Esophagus squamous epithelium (tissue), 5 donors: ENCODE results near the gene MGAT4C. TPM values are rescaled to one million over a fixed set of nuclear protein-coding genes. Genes with fewer than 3 reads are reported as not detected.

Source experiments
- DNase-seq: peaks from one replicate; lab custom pipeline; 2025; lab: John Stamatoyannopoulos, UW
- H3K27ac ChIP-seq, 4 donors: fragments of 200-600 bp; sonication (generic); one replicate each; pipeline ENCODE4 v1.5.1; 2016 to 2019; ENCODE audit warnings: mild to moderate bottlenecking in 1 of 4
- H3K27me3 ChIP-seq, 4 donors: fragments of 200-600 bp; sonication (generic); 1 replicate in 3 of 4; 2 replicates in 1 of 4; pipeline versions ENCODE4 v1.5.1 to v1.6.0; 2017 to 2021; ENCODE audit warnings: antibody characterized with exemption in 1 of 4
- H3K36me3 ChIP-seq, 3 donors: fragments of 200-600 bp; sonication (generic); one replicate each; pipeline ENCODE4 v1.5.1; 2016 to 2019
- H3K4me1 ChIP-seq, 3 donors: fragments of 200-600 bp; sonication (generic); one replicate each; pipeline ENCODE4 v1.5.1; 2017 to 2019
- H3K4me3 ChIP-seq, 4 donors: fragments of 200-600 bp; sonication (generic); 1 replicate in 3 of 4; 2 replicates in 1 of 4; pipeline ENCODE4 v1.5.1; 2016 to 2019; ENCODE audit warnings: mild to moderate bottlenecking in 2 of 4, moderate library complexity in 1 of 4
- H3K9me3 ChIP-seq, 3 donors: fragments of 200-600 bp; sonication (generic); one replicate each; pipeline ENCODE4 v1.5.1; 2016 to 2019
- CTCF ChIP-seq, 6 experiments: fragments of 450-650 bp in 4 of 6; fragments of 200-600 bp in 2 of 6; sonication (generic) in 2 of 6; IDR thresholded peaks; one replicate each; pipeline ENCODE4 v1.5.1; 2016 to 2019; ENCODE audit warnings: antibody characterized with exemption in 6 of 6, mild to moderate bottlenecking in 4 of 6, moderate library complexity in 4 of 6
- POLR2A ChIP-seq, 4 donors: fragments of 450-650 bp; IDR thresholded peaks; one replicate each; pipeline ENCODE4 v1.6.1; 2017; ENCODE audit warnings: antibody characterized with exemption in 4 of 4, mild to moderate bottlenecking in 4 of 4, moderate library complexity in 3 of 4
- WGBS, 2 donors: methylation state at CpG; one replicate each; pipeline ENCODE4 v1.1.5; 2018; 5-methylcytosine and 5-hydroxymethylcytosine counted together
- intact Hi-C: fragments of 100-400 bp; cut with DNase I; formaldehyde crosslinking; loops from one replicate; pipeline ENCODE4 v1.15.0; 2022
- total RNA-seq, 4 donors: library from RNA; depleted of rRNA; stranded (reverse); fragments of >200 nt; gene quantifications; one replicate each; pipeline ENCODE4 v1.1.0, GENCODE V29; 2016
- donor health status: DM: yes; HTN: yes; CAD: no.

The MGAT4C gene
- total RNA-seq, 4 donors from 2014 or later, result under 0.01 TPM; not detected in 2

- intact Hi-C loops, result no loop called here
- Histone ChIP-seq H3K9me3 (no peaks in the 10 kb centered on the region), H3K4me3 (no peak overlapping the region), H3K27me3 (no peaks in the 10 kb centered on the region), H3K36me3 (no peaks in the 10 kb centered on the region), H3K27ac (no peak overlapping the region), H3K4me1 (no peaks in the 10 kb centered on the region)
- DNase-seq, result no peak
- TF ChIP-seq CTCF (IDR thresholded peaks at IDR 0.05) (no peak), POLR2A (IDR thresholded peaks at IDR 0.05) (no peak)
- WGBS, 2 donors, result 74 to 79% methylated on average over 5 of the region's 5 CpGs
Measured at GRCh38 chr12:85983601-85984000, 272.6 kb downstream of the MGAT4C start.

- TF ChIP-seq POLR2A (IDR thresholded peaks at IDR 0.05) (no peak), CTCF (IDR thresholded peaks at IDR 0.05) (no peak)
- no peaks in the 10 kb centered on the region for H3K27me3 ChIP-seq
- H3K27ac ChIP-seq, result no peak overlapping the region
- H3K36me3 ChIP-seq, result no peaks in the 10 kb centered on the region
- no peaks in the 10 kb centered on the region for H3K4me1 ChIP-seq
- WGBS, 2 donors, result 53 to 61% methylated on average over 4 of the region's 4 CpGs
- intact Hi-C loops, result no loop called here
- no peak for DNase-seq
- no peak overlapping the region for H3K4me3 ChIP-seq
- no peaks in the 10 kb centered on the region for H3K9me3 ChIP-seq
Measured at GRCh38 chr12:85979641-85980040, 276.6 kb downstream of the MGAT4C start.

- Histone ChIP-seq H3K4me3 (no peak overlapping the region), H3K27ac (no peak overlapping the region), H3K27me3 (no peaks in the 10 kb centered on the region), H3K9me3 (no peaks in the 10 kb centered on the region), H3K36me3 (no peaks in the 10 kb centered on the region), H3K4me1 (no peaks in the 10 kb centered on the region)
- intact Hi-C loops, result no loop called here
- 41 to 53% methylated on average over 1 of the region's 1 CpG for WGBS, 2 donors
- TF ChIP-seq POLR2A (IDR thresholded peaks at IDR 0.05) (no peak), CTCF (IDR thresholded peaks at IDR 0.05) (no peak)
- no peak for DNase-seq
Measured at GRCh38 chr12:85975716-85976115, 280.5 kb downstream of the MGAT4C start.

- no peaks in the 10 kb centered on the region for H3K27me3 ChIP-seq
- no peak overlapping the region for H3K27ac ChIP-seq
- H3K4me3 ChIP-seq, result no peak overlapping the region
- intact Hi-C loops, result no loop called here
- no peaks in the 10 kb centered on the region for H3K9me3 ChIP-seq
- no peak for TF ChIP-seq POLR2A (IDR thresholded peaks at IDR 0.05)
- TF ChIP-seq CTCF (IDR thresholded peaks at IDR 0.05), result no peak
- H3K36me3 ChIP-seq, result no peaks in the 10 kb centered on the region
- DNase-seq, result no peak
- no peaks in the 10 kb centered on the region for H3K4me1 ChIP-seq
Measured at GRCh38 chr12:85971800-85972199, 284.4 kb downstream of the MGAT4C start.

- TF ChIP-seq POLR2A (IDR thresholded peaks at IDR 0.05), result no peak
- TF ChIP-seq CTCF (IDR thresholded peaks at IDR 0.05), result no peak
- H3K27ac ChIP-seq, result no peak overlapping the region
- no peaks in the 10 kb centered on the region for H3K4me1 ChIP-seq
- intact Hi-C loops, result no loop called here
- H3K4me3 ChIP-seq, result no peak overlapping the region
- DNase-seq, result no peak
- H3K36me3 ChIP-seq, result no peaks in the 10 kb centered on the region
- WGBS, 2 donors, result 43 to 60% methylated on average over 1 of the region's 1 CpG
- no peaks in the 10 kb centered on the region for H3K27me3 ChIP-seq
- no peaks in the 10 kb centered on the region for H3K9me3 ChIP-seq
Measured at GRCh38 chr12:85968606-85969005, 287.6 kb downstream of the MGAT4C start.
